ENCODE measurements around the gene NBL1.

NBL1 gene

GRCh38 chr1:19643602-19644394 lies at the start of gene NBL1:
NBL1 (plus strand) TSS chr1:19644311; CDS start chr1:19655031, 10,720 bp downstream.
- DNase-seq: peak; percentile 80

DNA sequence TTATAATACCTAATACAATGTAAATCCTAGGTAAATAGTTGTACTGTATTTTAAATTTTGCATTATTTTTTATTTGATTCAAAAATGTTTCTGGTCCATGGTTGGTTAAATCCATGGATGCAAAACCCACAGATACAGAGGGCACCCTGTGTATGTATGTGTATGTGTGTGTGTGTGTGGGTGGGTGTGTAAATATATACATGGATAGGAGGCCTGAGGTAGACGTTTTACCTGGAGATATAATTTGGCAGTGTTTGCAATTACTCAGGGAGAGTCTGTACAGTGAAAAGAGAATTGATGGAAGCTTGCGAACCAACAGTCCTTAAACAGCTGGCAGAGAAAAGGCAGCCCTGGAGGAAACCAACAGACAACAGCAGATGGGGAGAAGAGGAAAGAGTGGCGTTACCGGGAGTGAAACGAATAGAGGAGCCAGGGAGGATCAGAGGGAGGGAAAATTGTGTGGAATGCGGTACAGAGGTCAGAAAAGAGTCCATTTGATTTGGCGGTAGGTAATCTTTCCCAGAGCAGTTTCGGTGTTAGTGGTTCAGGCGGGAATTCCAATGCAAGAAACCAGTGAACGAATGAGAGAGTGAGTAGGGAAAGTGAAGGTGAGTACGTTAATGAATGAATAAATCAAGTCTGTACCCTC lies 47.9 kb upstream of the NBL1 start:
- DNase-seq: no peak

GRCh38 chr1:19596714-19597495 lies 47.2 kb upstream of the NBL1 start:
- peak; percentile 96 for DNase-seq

DNA sequence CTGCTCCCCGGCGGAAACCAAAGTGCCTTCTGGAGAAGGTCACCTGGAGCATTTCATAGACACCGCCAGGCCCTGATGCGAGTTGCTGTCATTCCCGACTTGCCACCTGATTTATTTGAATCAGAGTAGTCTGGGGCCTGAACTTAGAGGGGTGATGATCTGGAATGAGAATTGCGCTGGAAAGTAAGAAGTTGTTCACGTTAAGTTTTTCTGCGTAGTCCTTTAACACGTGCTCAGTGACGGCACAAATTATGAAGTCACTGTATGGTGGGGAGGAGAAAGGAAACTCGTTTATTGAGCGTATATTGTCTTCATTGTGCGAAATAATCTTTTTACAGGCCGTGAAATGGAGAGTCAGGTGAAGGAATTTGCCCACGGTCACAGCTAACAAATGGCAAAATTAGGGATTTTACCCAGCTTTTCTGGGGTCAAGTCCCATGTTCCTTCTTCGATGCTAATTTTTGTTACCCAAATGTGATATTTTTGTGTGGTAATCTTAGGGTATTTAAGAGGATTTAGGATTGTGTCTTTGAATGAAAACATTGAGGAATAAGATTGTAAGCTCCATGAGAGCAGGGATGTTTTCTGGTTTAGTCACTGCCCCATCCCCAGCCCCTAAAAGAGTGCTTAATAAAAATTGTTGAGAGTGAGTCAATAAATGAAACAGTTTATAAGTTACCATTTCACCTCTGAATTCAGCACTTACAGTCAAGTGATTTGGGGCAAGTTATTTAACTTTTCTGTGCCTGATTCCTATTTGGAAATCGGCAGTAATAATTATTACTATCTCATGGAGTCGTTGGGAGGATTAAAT lies 46.4 kb upstream of the NBL1 start:
- no peak for DNase-seq

DNA sequence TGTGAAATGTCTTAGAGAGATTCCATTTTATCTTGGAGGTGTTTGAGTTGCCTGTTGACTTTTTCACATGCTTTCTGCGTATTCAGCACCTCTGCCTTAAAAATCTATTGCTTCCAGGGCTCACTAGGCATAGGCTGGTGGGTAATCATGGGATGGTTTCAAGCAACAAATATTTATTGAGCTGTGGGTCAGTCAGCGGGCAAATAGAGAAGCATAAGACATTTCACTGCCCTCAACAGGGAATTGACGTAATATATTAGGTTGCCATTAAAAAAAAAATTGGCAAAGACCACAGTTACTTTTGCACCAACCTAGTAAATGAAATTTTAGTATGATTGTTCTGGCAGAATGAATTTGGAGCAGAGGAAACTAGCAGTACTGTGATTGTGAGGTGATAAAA lies 44.3 kb upstream of the NBL1 start:
- DNase-seq: no peak

GRCh38 chr1:19602486-19602885 lies 41.6 kb upstream of the NBL1 start:
- DNase-seq: no peak

DNA sequence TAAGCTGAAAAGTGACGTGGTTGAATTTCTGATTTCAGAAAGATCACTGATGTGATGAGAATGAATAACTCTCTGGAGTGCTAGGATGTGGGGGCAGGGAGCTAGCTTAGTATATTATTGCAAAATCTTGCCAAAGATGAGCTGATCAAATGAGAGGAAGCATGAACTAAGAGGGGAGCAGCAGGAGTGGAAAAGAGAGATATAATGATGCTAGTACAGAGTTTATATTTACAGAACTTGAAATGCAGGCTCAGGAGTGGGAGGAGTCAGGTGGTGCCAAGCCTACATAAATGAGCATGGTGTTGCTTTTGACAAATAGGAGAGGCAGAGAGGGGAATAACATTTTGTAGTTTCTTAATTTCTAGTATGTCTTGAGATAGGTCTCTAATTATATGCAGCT lies 38.1 kb upstream of the NBL1 start:
- DNase-seq: no peak

- DNase-seq: no peak
Observed at GRCh38 chr1:19606817-19607642, 37.1 kb upstream of the NBL1 start.

DNA sequence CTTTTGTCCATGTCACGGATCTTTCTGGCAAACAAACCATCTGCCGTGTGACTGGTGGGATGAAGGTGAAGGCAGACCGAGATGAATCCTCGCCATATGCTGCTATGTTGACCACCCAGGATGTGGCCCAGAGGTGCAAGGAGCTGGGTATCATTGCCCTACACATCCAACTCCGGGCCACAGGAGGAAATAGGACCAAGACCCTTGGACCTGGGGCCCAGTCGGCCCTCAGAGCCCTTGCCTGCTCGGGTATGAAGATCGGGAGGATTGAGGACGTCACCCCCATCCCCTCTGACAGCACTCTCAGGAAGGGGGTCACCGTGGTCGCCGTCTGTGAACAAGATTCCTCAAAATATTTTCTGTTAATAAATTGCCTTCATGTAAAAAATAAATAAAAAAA lies 35.9 kb upstream of the NBL1 start:
- DNase-seq: no peak

- DNase-seq: no peak
Observed at GRCh38 chr1:19610282-19610981, 33.7 kb upstream of the NBL1 start.

GRCh38 chr1:19612530-19612929 lies 31.6 kb upstream of the NBL1 start:
- no peak for DNase-seq

DNA sequence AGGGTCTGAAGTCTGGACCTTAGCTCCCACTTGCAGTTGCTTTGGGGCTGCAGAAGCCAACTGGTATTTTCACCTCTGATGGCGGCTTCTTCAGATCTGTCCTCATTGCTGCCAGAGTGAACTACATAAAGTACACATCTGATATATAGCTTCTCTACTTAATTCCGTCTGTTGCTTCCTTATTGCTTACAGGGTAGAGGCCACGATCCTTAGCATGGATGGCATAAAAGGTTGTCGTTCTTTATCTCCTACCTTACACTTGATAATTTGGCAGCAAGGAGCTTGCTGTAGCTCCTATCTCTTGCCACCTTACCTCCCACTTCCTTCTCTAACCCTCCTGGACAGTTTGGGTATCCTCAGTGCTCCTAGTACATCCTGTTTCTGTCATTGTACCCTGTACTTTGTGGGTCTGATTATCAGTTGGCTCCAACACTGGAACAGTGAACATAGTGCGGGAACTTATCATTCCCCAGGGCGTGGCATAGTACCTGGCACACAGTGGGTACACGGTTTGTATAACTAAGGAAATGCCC lies 30.9 kb upstream of the NBL1 start:
- no peak for DNase-seq

DNA sequence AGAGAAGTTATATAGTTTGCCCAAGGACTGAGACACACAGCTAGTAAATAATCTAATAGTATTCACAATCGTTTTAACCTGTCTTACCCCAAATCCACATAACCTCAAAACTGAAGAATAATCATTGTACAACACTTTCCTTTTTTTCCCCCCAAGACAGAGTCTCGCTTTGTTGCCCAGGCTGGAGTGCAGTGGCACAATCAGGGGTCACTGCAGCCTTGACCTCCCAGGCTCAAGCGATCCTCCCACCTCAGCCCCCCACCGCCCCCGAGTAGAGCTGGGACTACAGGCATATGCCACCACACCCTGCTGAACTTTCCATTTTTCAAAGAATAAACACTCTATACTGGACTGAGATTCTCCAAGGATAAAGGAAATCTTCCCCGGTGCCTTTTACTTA lies 28.7 kb upstream of the NBL1 start:
- no peak for DNase-seq

DNA sequence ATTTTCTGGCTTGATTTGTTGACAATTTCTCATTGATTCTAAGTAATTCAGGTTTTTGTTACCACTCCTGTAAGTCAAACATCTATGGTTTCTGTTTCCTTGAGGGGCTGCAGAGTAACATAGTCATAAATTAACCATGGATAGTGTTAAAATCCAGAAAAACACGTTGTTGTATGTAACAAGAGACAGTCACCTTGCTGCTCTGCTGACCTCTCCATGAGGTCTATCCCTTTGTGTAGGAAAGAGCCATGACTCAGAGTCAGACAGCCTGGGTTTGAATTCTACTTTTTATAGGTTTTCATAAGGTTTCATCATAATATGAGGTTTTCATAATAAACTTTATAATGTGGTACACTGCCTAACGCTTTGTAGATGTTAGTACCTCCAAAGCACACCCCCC lies 27.6 kb upstream of the NBL1 start:
- DNase-seq: no peak

DNA sequence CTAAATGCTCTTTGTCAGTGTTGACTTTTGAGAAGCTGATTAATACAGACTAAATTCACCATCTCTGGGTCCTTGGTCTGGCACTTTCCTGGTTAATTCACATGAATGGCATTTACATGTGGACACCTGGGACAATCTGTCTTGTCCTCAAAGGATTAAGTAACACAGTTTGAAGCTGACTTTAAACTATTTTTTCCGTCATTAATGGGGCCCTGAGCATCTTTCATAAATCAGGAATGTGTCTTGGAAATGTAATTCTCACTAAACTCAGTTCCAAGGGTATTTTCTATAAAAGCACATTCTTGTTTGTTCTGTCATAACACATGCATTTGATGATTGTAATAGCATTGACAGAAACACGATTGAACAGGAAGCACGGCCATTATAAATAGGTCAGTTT lies 26.7 kb upstream of the NBL1 start:
- no peak for DNase-seq

DNA sequence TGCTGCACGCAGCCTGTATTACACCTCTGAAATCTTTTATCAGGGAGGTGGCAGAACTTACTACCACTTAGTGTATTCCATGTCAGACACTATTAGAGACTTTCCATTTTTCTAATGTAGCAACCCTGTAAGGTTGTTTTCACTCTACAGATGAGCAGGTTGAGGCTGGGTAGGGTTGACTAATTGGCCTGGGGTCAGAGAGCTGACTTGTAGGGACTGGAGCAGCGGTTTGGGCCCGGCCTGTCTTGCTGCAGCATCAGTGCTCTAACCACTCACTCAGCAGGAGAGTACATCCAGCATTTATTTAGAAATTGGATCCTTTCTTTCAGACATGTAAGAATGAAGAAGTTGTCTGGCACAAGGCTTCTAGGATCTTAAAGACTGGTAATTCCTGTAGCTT lies 25.7 kb upstream of the NBL1 start:
- DNase-seq: no peak

GRCh38 chr1:19619697-19620384 lies 24.3 kb upstream of the NBL1 start:
- no peak for DNase-seq

DNA sequence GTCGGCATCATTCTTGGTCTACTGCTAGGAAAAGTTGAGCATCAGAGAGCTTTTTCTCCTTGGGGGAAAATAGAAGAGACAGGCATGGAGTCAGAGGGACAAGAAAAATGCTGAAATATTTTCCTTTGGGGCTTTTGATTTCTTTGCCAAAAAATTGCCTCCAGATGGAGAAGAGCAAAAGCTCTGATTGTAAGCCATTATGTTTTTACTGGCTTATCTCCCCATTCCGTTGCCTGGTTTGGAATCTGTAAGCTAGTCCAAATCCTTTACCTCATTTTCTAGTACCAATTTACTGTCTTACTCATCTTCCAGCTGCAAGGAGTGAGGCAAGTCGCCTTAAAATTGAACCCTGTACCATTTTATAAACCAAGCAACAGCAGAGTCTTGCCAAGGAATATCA lies 23.3 kb upstream of the NBL1 start:
- DNase-seq: no peak

- no peak for DNase-seq
Observed at GRCh38 chr1:19621274-19621950, 22.7 kb upstream of the NBL1 start.

- peak; percentile 60 for DNase-seq
Observed at GRCh38 chr1:19622204-19622603, 21.9 kb upstream of the NBL1 start.
